Inflammatory macrophage treated with lipopolysaccharide for 4 hours (primary cell): Measurements from ENCODE around the gene GMDS.
A peak's percentile ranks its signal among the peaks of the same experiment; 100 is the strongest.

Experiments
- DNase-seq: peaks from one replicate; pipeline ENCODE4 v3.0.0-alpha.2; 2020

The GMDS gene

DNA sequence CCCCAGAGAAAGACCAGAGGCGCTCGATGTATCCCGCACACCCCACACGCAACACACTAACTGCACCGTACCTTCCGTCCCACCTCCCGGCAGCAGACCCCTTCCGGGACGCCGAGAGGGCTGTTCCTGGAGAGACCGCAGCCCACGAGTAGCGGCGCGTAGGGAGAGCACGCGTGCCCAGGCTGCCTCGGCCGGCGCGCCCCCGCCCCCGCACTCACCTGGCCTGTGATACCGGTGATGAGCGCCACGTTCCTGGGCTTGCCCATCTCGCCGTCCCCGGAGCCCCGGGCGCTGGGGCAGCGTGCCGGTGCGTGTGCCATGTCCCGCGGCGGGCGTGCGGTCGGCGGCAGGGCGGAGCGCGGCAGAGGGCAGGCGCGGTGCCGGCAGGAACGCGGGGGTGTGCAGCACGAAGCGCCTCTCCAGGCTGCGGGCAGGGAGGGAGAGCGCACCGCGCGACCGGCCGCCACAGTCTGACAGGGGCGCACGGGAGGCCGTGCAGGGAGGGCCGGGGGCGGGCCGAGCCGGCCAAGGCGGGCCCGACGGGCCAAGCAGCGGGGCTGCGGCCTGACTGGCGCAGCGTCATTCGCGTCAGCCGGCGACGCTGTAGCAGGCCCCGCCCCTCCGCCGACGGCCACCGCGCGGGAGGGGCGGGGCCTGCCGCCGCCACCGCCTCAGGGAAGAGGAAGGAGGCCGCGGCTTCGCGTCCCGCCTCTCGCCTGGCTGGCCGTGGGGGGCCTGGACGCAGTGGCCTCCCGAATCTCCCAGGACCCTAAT is at the start of gene GMDS:
Gene GMDS, minus strand, starts transcription at position 503 of the 774 bp plus-strand sequence.
- DNase-seq = peak; percentile 93

DNA sequence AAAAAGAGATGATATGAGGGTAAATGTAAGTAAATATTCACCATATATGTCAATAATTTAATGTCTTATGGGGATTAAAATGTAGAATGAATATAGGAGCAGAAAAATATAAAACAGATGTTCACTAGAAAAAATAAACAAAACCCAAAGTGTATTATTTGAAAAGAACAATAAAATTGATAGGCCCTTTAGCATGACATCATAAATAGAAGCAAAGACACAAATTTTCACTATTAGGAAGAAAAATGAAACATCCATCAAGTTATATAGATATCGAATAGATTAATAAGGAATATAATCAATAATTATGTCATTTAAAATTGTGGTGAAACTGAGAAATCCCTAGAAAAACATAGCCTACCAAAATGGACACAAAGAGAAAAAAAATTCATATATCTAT is 40.1 kb upstream of the GMDS start:
- no peak for DNase-seq

DNA sequence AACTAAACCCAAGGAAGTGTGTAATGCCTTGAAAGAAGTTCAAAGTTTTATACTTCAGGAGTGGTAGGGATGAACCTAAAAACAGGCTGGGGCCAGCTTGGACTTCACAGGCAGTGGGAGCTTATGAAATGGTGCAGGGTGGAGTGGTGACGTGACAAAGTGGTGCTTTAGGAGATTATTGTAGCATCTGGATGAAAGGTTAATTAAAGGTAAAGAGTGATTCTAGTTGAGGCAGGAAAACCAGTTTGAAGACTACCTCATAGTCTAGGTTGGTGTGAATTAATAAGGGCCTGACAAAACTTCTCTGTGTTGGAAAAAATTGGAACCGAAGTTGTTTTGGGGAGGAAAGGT is 30.5 kb upstream of the GMDS start:
- DNase-seq = no peak

DNA sequence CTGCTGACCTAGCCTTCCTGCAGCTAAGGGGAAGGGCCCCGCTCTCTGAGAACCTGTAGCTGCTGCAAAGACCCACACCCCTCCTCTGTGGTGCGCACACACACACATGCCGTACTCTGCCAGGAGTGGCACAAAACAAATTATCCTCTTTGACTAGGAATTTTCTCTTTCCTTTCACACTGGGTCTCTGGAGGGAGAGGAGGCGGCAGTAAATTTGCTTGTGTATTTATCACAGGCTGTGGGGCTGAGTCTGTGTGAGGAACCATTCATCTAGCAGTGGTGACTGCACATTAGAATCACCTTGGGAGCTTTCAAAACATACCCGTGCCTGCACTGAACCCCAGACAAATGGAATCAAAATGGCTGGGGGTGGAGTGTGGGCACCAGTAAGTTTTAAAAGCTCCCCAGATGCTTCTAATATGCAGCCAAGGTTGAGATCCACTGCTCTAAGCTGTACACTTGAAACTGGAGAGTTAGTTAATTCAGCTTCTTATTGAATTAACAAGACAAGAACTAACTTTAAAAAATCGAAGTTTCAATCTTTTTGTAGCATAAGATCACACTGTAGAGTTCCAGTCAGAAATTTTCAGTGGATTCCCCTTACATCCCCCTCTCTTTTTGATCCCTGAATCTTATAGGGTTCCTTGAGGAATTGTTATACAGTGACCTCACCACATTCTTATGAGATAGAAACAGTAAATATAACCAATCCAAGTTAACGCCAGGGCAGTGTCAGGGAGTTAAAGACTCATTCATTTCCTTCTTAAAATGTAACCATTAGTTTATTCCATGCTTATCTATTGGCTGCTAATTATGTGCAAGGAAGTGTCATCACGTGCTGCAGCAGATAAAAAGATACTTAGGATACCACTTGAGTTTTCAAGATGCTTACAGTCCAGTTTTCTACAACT is 29.8 kb upstream of the GMDS start:
- no peak for DNase-seq

DNA sequence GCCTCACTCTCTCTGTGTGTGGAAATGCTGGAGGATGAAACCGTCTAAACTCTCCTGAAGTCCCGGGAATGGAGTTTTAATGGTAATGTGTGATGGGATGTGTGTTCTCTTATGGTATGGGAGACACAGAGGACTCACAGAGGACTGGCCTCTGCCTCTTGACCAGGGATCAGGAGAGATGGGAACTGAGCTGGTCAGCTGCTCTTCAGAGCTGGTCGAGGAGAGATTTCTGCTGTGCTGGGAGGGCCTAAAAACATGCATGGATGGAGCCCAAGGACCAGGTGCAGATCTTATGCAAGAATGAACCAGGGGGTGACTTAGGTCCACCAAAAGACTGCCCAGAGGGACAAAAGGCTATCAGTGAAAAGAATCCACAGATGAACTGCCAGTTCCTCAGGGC is 27.3 kb upstream of the GMDS start:
- DNase-seq = no peak

DNA sequence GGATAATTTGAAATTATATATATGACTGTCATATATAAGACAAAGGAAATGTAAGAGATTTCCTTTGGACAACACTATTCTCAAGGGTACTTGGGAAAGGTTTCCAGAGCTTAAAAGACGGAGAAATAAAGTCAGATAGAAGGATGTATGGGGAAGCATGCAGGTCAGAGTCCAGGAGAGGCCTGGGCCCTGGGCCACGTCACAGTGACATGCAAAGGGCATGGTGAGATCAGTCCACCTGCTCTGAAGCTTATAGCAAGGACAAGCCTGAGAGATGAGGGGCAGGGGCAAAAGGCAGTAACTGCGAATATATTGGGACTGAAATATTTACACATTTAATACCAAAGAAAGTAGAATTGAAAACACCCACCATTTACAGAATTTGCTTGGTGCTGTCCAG is 24.6 kb upstream of the GMDS start:
- DNase-seq = no peak

DNA sequence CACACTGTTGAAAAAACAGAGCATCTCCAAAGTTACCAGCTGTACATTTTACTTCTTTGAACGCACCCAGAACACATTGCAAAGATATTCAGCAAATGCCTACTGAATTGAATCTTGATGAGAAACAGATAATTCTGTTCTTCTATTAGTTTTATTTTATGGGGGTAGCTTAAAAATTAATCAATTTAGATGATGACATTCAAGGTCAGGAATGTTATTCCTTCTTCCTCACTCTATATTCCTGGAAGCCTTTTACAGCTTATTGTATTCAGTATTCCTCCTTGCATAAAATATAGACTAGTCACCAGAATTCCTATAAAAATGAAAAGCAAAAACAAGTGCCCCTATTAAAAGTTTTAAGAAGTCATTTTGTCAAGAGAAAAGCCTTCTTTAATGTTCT is 21.4 kb upstream of the GMDS start:
- DNase-seq = no peak

DNA sequence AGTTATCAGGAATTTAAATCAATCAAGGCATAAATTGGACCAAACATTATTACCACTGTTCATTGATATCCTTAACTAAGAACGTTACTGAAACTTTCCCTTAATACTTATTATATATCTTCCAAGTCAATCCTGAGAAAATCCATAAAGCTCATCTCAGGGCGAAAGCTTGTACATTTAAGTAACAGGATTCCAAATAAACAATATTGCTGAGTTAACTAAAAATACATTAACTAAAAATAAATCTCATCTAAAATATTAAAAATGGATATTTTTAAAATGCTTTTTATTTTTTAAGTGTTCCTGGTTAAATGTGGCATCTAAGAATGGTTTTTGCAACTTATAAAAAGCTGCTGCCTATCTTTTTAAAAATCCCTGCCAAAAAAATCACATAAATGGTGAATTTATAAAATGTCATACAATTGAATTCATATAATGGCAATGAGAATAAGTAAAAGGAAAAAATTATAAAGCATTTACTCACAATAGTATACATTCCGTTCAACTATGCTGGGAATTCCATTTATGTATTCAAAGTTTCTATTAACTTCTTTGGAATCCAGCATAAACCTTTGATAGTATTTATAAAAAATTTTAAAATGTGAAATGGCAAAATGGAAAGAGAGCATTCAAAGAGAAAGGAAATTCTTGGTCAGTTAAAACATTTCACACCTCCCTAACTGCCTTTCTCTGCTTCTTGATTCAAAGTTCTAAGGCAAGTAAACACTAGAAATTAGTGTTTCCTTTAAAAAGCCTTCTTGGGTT is 20.8 kb upstream of the GMDS start:
- no peak for DNase-seq

DNA sequence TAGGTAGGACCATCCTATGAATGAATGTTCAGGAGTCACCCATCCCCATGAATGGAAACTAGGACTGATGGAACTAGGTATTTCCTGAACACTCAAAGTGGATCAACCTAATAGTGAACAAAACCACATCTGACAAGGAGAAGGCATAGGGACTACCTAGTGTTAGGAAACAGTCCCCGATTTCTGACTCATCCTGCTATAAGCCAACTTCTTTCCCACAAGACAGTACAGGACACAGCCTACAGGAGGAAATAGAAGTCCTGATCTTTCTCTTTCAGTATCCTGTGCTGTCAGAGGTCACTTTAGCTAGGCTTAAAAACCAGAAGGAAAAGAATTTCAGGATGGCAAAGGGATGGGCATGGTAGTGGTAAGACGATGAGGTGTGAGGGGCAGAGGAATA is 19.5 kb upstream of the GMDS start:
- no peak for DNase-seq

DNA sequence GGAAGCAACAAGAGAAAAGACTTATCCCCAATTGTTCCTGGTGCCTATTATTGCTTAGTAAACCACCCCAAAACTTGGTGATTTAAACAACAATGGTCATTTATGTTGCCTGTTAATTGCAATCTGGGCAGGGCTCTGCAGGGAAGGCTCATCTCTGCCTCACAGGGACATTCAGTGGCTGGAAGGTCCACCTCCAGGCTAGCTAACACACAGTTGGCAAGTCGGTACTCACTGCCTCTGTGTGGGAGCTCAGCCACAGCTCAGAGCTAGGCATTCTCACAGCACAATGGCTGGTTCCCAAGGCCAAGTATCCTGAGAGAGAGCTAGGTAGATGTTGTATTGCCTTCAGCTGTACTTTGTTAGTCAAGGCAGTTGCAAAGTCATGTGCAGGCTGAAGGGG is 18.5 kb upstream of the GMDS start:
- DNase-seq = no peak

DNA sequence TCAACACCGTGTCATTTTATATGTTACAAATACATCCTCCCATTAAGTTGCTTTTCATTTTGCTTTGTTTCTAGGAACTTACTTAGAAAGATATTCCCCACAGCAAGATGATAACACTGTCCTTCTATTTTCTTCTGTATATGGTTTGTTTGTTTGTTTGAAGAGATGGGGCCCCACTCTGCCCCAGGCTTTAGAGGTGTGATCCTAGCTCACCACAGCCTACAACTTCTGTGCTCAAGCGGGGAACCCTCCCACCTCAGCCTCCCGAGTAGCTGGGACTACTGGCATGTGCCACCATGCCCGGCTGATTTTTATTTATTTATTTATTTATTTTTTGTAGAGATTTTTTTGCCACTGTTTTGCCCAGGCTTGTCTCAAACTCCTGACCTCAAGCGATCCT is 14.2 kb upstream of the GMDS start:
- no peak for DNase-seq

DNA sequence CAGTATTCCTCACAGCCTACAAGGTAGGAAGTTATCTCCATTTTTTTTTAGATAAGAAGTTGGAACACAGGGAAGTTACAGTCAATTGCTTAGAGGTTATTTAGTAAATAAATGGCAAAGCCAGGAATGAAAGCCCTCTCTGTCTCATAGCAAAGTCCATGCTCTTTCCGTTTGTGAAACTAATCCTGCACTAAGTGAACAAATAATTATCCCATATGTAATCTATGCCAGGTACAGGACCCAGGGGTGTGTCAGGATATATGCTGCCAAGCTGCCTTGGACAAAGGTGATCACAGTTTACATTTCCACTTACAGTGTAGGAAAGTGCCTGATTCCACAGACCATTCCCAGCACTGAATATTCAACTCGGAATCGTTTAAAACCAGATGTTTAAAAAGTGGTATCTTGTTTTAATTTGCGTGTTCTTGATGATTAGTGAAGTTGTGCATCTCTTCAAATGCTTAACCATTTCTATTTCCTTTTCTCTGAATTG is 13.6 kb upstream of the GMDS start:
- no peak for DNase-seq

DNA sequence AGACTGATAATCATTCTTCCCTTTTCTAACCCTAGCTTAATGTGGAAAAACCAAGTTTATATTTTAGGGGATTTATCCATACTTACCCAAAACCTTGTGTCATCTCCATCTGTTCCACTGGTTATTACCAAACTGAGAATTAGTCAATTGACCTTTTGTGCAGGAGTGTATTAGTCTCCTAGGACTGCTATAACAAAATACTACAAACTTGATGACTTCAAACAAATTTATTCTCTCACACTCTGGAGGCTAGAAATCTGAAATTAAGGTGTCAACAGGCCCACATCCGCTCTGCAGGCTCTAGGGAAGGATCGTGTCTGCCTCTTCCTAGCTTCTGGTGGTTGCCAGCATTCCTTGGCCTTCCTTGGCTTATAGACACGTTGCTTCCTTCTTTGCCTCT is 12.7 kb upstream of the GMDS start:
- DNase-seq = no peak

DNA sequence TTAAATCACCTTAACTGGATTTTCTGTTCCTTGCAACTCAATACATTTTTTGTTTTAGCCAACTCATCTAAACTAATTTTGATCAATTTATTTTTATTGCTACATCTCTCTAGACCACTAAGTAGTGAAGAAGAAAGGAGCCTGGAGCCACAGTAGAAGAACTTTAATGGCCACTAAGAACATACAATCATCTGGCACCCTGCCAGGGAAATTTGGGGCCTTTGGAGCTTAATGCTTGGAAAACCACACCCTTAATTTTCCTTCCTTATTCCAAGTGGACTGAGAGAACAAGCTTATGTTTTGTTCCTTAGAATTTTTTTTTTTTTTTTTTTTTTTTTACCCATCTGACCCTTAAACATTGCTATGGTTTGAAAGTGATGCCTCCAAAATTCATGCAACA is 12.0 kb upstream of the GMDS start:
- no peak for DNase-seq

DNA sequence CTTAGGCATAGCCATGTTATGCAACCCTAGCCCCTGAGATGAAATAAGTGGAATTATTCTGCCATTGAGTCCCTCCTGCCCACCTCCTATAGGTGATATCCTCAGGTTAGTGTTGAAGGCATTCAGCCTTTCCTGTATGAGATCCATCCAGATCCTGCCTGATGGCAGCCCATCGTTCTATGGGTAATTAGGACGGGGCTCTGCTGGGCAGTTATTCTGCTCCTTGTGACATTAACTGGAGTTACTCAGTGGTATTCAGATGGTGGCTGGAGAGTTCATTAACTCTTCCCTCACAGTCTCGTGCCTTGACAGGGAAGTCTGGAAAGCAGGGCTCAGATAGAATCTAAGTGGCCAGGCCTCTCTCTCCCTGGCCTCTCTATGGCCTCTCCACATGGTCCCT is 9.3 kb upstream of the GMDS start:
- no peak for DNase-seq

DNA sequence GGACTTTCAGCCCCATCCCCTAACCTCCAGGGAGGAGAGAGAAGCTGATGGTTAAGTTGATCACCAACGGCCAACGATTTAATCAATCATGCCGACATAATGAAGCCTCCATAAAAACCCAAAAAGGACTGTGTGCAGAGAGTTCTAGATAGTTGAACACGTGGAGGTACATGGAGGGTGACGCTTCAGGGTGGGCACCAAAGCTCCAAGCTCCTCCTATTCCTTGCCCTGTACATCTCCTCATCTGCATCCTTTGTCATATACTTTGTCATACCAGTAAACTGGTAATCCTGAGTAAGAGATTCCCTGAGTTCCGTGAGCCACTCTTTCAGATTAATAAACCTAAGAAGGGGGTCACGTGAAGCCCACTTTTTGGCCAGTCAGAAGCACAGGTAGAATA is 3.7 kb upstream of the GMDS start:
- no peak for DNase-seq

DNA sequence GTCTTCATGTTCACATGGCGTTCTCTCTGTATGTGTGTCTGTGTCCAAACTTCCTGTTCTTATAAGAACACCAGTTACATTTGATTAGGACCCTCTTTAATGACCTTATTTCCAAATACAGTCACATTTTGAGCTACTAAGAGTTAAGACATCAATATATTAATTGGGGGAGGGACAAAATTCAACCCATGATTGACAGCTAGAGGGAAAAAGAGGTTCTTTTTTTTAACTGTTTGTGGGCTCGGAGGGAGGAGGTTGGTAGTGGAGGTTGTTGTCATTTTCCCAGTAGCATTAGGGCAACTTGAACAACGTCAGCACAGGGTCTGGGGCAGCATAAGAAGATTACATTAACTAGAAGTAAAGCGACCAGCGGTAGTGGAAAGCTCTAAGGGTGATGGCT is 2.3 kb upstream of the GMDS start:
- no peak for DNase-seq

DNA sequence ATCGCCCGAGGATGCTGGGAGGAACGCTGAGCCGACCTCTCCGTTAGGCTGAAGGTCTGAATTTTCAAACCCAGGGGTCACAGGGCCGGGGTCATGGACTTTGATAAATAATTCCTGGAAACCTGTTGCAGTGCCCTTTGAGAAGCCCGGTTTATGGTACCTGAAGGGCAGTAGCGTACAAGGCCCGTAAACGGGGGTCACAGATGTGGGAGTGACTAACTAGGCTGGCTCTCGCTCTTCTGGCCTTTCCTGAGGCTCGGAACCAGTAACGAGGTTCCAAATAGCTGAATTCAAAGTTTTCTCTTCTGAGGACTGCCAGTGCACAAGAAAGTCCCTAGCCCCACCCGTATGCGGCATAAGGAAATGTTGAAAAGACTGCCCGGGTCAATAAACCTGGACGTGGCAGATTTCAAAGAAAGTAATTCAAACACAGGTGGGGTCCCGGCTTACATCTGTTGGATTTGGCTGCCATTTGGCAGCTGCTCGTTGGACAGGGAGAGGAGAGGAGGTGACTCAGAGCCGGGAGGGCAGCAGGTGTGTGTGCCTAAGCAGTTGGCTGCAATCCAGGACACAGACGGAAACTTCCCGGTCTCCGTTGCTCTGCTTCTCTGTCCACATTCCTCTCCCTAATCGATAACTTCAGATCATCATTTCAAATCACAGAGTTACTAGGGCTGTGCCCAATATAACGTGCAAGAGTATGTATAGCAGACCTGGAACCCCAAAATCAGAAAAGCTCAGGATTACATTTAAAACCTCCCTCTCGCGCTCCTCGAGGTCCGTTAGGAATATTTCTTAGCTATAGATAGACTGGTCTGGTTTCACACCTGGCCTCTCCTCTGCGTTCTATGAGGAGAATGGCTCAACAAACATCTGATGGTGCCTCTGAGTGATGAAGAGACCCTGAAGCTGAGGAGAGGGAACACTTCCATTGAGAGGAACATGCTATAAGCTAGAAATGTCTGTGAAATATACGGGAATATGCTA is 765 bp upstream of the GMDS start:
- peak; percentile 22 for DNase-seq

DNA sequence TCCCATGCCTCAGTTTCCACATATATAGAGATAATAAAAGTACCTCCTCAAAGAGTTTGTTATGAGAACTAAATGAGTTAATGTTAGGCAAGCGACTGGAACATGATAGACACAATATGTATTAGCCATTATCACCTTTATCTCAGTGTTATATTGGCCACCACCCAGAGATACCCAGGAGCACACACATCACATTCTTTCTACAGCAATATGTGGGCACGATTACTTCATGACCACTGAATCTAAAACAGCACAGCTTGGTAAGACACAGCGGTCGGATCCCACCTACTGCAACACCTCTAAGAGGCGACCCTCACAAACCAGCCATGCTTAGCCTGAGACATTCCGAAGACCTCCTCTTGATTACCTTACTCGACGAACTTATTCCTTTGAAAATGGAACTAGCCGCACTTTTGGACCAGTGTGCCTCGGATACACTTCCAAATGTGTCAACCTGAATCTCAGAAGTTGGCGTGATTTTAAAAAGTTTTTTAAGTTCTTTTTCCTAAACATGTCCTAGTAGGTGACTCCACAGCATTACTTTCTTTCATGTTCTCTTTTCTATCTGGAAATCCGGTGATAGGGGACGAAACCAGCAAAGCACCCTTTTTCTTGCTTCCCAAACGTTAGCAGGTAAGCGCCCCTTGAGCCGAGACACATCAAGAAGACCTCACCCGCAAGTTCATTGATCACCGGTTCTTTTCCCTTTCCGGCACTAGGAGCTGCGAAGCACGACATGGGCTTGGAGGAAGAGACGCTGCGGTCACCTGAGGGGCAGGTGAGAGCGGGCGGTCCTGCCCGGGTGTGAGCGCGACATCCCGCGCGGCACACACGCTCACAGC is 923 bp downstream of the GMDS start:
- no peak for DNase-seq

DNA sequence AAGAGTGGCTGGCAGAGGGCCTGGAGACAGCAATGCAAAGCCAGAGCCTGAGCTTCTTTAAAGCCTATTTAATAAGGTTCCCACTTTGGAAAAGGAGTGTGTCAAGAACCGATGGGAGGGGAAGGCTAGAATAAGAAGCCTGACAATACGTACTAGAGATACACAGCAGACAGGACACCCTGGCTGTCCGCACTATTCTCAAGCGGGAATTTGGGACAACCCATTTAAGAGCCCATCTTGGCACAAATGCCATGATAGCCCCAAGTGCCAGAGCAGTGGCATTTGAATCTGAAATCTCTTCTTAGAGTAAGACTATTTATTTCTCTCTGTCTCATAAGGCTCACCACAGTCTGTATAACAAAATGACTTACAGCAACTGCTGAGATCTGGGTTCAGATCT is 3.1 kb downstream of the GMDS start:
- no peak for DNase-seq

DNA sequence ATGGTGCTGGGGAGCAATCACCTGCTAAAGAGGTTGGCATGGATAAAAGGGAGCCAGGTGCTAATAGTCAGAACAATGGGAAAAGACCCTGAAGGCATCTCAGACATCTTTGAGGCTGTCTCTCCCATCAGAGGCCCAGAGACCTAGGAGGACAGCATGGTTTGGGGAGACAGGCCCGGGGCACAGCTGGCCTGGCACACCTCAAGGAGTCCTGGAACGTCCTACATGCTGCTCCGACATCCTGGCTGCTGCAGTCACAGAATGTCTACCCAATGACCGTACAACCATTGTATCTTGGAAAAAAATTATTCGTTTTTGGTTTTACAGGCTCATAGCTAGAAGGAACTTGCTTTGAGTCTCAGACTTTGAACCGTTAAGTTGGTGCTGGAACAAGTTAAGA is 4.4 kb downstream of the GMDS start:
- no peak for DNase-seq
